Vagina (tissue), 2 donors: ENCODE results near the gene GIPC2. TPM values are rescaled to one million over a fixed set of nuclear protein-coding genes. Genes with fewer than 3 reads are reported as not detected.

Experiments used
- DNase-seq, 2 donors: peaks; one replicate each; pipeline ENCODE4 v3.0.0-alpha.2; 2017; ENCODE audit errors: extremely low spot score in 2 of 2
- H3K27ac ChIP-seq: fragments of 200-600 bp; sonication (generic); one replicate; pipeline ENCODE4 v1.5.1; 2019
- H3K27me3 ChIP-seq: fragments of 200-600 bp; sonication (generic); one replicate; pipeline ENCODE4 v1.5.1; 2019
- H3K36me3 ChIP-seq, 2 donors: fragments of 200-600 bp; sonication (generic); one replicate each; pipeline ENCODE4 v1.5.1; 2017 to 2019
- H3K4me1 ChIP-seq: fragments of 200-600 bp; sonication (generic); one replicate; pipeline ENCODE4 v1.5.1; 2019
- H3K4me3 ChIP-seq, 2 donors: fragments of 200-600 bp; sonication (generic); 1 replicate in 1 of 2; 2 replicates in 1 of 2; pipeline ENCODE4 v1.5.1; 2016 to 2019
- H3K9me3 ChIP-seq: fragments of 200-600 bp; sonication (generic); one replicate; pipeline ENCODE4 v1.5.1; 2019
- CTCF ChIP-seq, 3 experiments: fragments of 450-650 bp in 2 of 3; fragments of 200-600 bp in 1 of 3; sonication (generic) in 1 of 3; IDR thresholded peaks; one replicate each; pipeline ENCODE4 v1.5.1; 2017 to 2019; ENCODE audit warnings: antibody characterized with exemption in 3 of 3, mild to moderate bottlenecking in 2 of 3, moderate library complexity in 2 of 3
- POLR2A ChIP-seq, 2 donors: fragments of 450-650 bp; IDR thresholded peaks; one replicate each; pipeline ENCODE4 v1.6.1; 2017; ENCODE audit warnings: antibody characterized with exemption in 2 of 2, mild to moderate bottlenecking in 2 of 2, moderate library complexity in 2 of 2
- POLR2AphosphoS5 ChIP-seq, 2 donors: sonication (generic); formaldehyde crosslinking; IDR thresholded peaks; one replicate each; pipeline ENCODE4 v1.9.0; 2017; ENCODE audit warnings: antibody characterized with exemption in 2 of 2, mild to moderate bottlenecking in 2 of 2, low read depth in 1 of 2; ENCODE audit not compliant: insufficient read depth in 1 of 2
- intact Hi-C: fragments of 100-400 bp; cut with DNase I; formaldehyde crosslinking; loops from one replicate; pipeline ENCODE4 v1.15.1; 2023
- total RNA-seq: library from RNA; depleted of rRNA; stranded (reverse); fragments of >200 nt; gene quantifications from one replicate; pipeline ENCODE4 v1.2.3, GENCODE V29; 2016

Gene GIPC2
- total RNA-seq, 1 donor from 2014 or later = 2.7 TPM

DNA sequence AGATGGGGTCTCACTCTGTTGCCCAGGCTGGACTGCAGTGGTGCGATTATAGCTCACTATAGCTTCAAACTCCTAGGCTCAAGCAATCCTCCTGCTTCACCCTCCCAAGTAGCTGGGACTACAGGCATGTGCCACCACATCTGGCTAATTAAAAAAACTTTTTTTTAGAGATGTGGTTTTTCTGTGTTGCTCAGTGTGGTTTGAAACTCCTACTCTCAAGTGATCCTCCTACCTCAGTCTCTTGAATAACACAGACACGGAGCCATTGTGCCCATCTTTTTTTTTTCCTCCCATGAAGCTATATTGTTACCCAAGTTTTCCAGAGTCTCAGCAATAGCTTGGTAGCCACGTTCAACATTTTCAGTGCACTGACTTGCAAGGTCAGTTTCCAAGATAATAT lies 2.7 kb downstream of the GIPC2 start:
- Histone ChIP-seq H3K4me1 (peaks cover 12% of the 10 kb centered on the region), H3K27ac (no peak overlapping the region), H3K4me3 (no peak overlapping the region), H3K9me3 (no peaks in the 10 kb centered on the region), H3K36me3 (no peaks in the 10 kb centered on the region), H3K27me3 (no peaks in the 10 kb centered on the region)
- intact Hi-C loops = no loop called here
- no peak for TF ChIP-seq POLR2AphosphoS5 (IDR thresholded peaks at IDR 0.05; ENCODE audit: insufficient read depth in 1 of 2, low read depth in 1 of 2)
- no peak for TF ChIP-seq POLR2A (IDR thresholded peaks at IDR 0.05)
- TF ChIP-seq CTCF (IDR thresholded peaks at IDR 0.05) = no peak
- DNase-seq = no peak

DNA sequence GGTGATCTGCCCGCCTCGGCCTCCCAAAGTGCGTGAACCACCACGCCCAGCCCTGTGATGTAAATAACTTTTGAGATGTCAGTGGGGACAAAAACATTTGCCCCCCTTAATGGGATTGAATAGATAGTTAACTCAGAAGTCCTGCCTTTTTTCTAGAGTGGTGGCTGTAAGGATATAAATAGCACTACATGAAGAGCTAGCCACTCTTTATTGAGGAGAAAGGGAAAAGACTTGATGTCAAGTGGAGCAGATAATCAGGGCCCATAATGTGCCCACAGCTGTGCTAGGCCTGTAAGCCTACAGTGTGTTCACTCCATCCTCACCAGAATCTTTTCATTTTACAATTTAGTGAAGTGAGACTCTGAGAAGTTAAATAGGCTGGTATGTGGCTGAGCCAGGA lies 3.6 kb downstream of the GIPC2 start:
- Histone ChIP-seq H3K36me3 (no peaks in the 10 kb centered on the region), H3K4me1 (peaks cover 12% of the 10 kb centered on the region), H3K4me3 (no peak overlapping the region), H3K27ac (no peak overlapping the region), H3K9me3 (no peaks in the 10 kb centered on the region), H3K27me3 (no peaks in the 10 kb centered on the region)
- intact Hi-C loops = no loop called here
- TF ChIP-seq CTCF (IDR thresholded peaks at IDR 0.05) (no peak), POLR2A (IDR thresholded peaks at IDR 0.05) (no peak), POLR2AphosphoS5 (IDR thresholded peaks at IDR 0.05; ENCODE audit: insufficient read depth in 1 of 2, low read depth in 1 of 2) (no peak)
- no peak for DNase-seq

- Histone ChIP-seq H3K27ac (no peak overlapping the region), H3K36me3 (no peaks in the 10 kb centered on the region), H3K4me3 (no peak overlapping the region), H3K9me3 (no peaks in the 10 kb centered on the region), H3K27me3 (no peaks in the 10 kb centered on the region), H3K4me1 (peaks cover 5% of the 10 kb centered on the region)
- intact Hi-C loops = no loop called here
- TF ChIP-seq CTCF (IDR thresholded peaks at IDR 0.05) (no peak), POLR2AphosphoS5 (IDR thresholded peaks at IDR 0.05; ENCODE audit: insufficient read depth in 1 of 2, low read depth in 1 of 2) (no peak), POLR2A (IDR thresholded peaks at IDR 0.05) (no peak)
- DNase-seq = no peak
Observed at GRCh38 chr1:78051005-78051404, 5.2 kb downstream of the GIPC2 start.

GRCh38 chr1:78052685-78053405 lies 7.1 kb downstream of the GIPC2 start:
- TF ChIP-seq POLR2AphosphoS5 (IDR thresholded peaks at IDR 0.05; ENCODE audit: insufficient read depth in 1 of 2, low read depth in 1 of 2) (no peak), CTCF (IDR thresholded peaks at IDR 0.05) (no peak), POLR2A (IDR thresholded peaks at IDR 0.05) (no peak)
- H3K4me1 ChIP-seq = no peaks in the 10 kb centered on the region
- H3K36me3 ChIP-seq = no peaks in the 10 kb centered on the region
- no peak for DNase-seq
- H3K27ac ChIP-seq = no peak overlapping the region
- intact Hi-C loops = no loop called here
- no peaks in the 10 kb centered on the region for H3K9me3 ChIP-seq
- H3K27me3 ChIP-seq = no peaks in the 10 kb centered on the region
- no peak overlapping the region for H3K4me3 ChIP-seq

DNA sequence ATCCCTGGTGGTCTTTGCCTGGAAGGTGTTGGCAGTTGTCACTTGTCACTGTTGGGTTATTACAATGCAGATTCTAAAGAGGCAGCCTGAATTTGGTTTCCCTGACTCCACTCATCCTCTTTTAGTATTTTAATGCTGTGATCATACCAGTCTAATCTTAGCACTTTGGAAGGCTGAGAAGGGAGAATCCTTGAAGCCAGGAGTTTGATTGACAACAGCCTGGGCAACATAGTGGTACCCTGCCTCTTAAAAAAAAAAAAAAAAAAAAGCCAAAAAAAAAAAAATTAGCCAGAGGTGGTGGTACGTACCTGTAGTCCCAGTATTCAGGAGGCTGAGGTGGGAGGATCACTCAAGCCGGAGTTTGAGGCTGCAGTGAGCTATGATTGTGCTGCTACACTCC lies 7.7 kb downstream of the GIPC2 start:
- H3K36me3 ChIP-seq = no peaks in the 10 kb centered on the region
- no peaks in the 10 kb centered on the region for H3K9me3 ChIP-seq
- no peak for DNase-seq
- no peak overlapping the region for H3K4me3 ChIP-seq
- H3K4me1 ChIP-seq = no peaks in the 10 kb centered on the region
- no peak for TF ChIP-seq CTCF (IDR thresholded peaks at IDR 0.05)
- TF ChIP-seq POLR2A (IDR thresholded peaks at IDR 0.05) = no peak
- no peak for TF ChIP-seq POLR2AphosphoS5 (IDR thresholded peaks at IDR 0.05; ENCODE audit: insufficient read depth in 1 of 2, low read depth in 1 of 2)
- intact Hi-C loops = no loop called here
- no peaks in the 10 kb centered on the region for H3K27me3 ChIP-seq
- H3K27ac ChIP-seq = no peak overlapping the region
